ENCODE results near the gene ATP6V1C2. TPM values are rescaled to one million over a fixed set of nuclear protein-coding genes. Genes with fewer than 3 reads are reported as not detected.

ATP6V1C2 gene
- total and polyA plus RNA-seq, 2 experiments from 2014 or later: 0.57 to 2.0 TPM

GRCh38 chr2:10712185-10712809 is 9.1 kb upstream of the ATP6V1C2 start:
- H3K4me3 ChIP-seq: no peak overlapping the region
- no peak overlapping the region for H3K4me2 ChIP-seq
- TF ChIP-seq EZH2phosphoT487 (IDR thresholded peaks at IDR 0.05; ENCODE audit: low read depth, severe bottlenecking, unreplicated experiment): no peak
- no peak for TF ChIP-seq EZH2 (IDR thresholded peaks at IDR 0.05; ENCODE audit: borderline replicate concordance)
- TF ChIP-seq CTCF (IDR thresholded peaks at IDR 0.05; ENCODE audit: poor library complexity): no peak
- no peaks in the 10 kb centered on the region for H3K4me1 ChIP-seq (ENCODE audit: insufficient read depth)
- no peak overlapping the region for H3K27ac ChIP-seq
- H3K9me2 ChIP-seq (replicated peaks; ENCODE audit: insufficient read depth): no peaks in the 10 kb centered on the region
- H3K79me2 ChIP-seq: no peaks in the 10 kb centered on the region
- 64% methylated on average over 10 of the region's 10 CpGs for WGBS (ENCODE audit: low lambda C conversion rate, missing lambda C conversion rate)
- no peaks in the 10 kb centered on the region for H3K9me3 ChIP-seq (ENCODE audit: low read depth)
- no peaks in the 10 kb centered on the region for H3K36me3 ChIP-seq (replicated peaks; ENCODE audit: insufficient read depth, low read depth)
- H4K20me1 ChIP-seq (ENCODE audit: insufficient read depth, poor library complexity, severe bottlenecking): no peaks in the 10 kb centered on the region
- no peak overlapping the region for H2AFZ ChIP-seq
- H3K27me3 ChIP-seq: peaks cover 27% of the 10 kb centered on the region
- no peak for DNase-seq (ENCODE audit: low spot score)

GRCh38 chr2:10716581-10716980 is 4.8 kb upstream of the ATP6V1C2 start:
- H3K4me1 ChIP-seq (ENCODE audit: insufficient read depth): peaks cover 4% of the 10 kb centered on the region
- no peak for DNase-seq (ENCODE audit: low spot score)

GRCh38 chr2:10717628-10718027 is 3.8 kb upstream of the ATP6V1C2 start:
- H2AFZ ChIP-seq: no peak overlapping the region
- 43% methylated on average over 4 of the region's 4 CpGs for WGBS (ENCODE audit: low lambda C conversion rate, missing lambda C conversion rate)
- no peaks in the 10 kb centered on the region for H4K20me1 ChIP-seq (ENCODE audit: insufficient read depth, poor library complexity, severe bottlenecking)
- no peaks in the 10 kb centered on the region for H3K79me2 ChIP-seq
- no peak overlapping the region for H3K4me3 ChIP-seq
- no peak for TF ChIP-seq CTCF (IDR thresholded peaks at IDR 0.05; ENCODE audit: poor library complexity)
- no peak for TF ChIP-seq EZH2phosphoT487 (IDR thresholded peaks at IDR 0.05; ENCODE audit: low read depth, severe bottlenecking, unreplicated experiment)
- no peak for TF ChIP-seq EZH2 (IDR thresholded peaks at IDR 0.05; ENCODE audit: borderline replicate concordance)
- peaks cover 9% of the 10 kb centered on the region for H3K4me1 ChIP-seq (ENCODE audit: insufficient read depth)
- no peak overlapping the region for H3K27ac ChIP-seq
- H3K9me2 ChIP-seq (replicated peaks; ENCODE audit: insufficient read depth): no peaks in the 10 kb centered on the region
- H3K4me2 ChIP-seq: no peak overlapping the region
- H3K36me3 ChIP-seq (replicated peaks; ENCODE audit: insufficient read depth, low read depth): no peaks in the 10 kb centered on the region
- peaks cover 64% of the 10 kb centered on the region for H3K27me3 ChIP-seq
- H3K9me3 ChIP-seq (ENCODE audit: low read depth): no peaks in the 10 kb centered on the region
- no peak for DNase-seq (ENCODE audit: low spot score)

More at GRCh38 chr2:10716581-10716980, 4.8 kb upstream of the ATP6V1C2 start:
- Histone ChIP-seq H3K9me2 (replicated peaks; ENCODE audit: insufficient read depth) (no peaks in the 10 kb centered on the region), H3K27ac (no peak overlapping the region), H3K9me3 (ENCODE audit: low read depth) (no peaks in the 10 kb centered on the region), H3K79me2 (no peaks in the 10 kb centered on the region), H4K20me1 (ENCODE audit: insufficient read depth, poor library complexity, severe bottlenecking) (no peaks in the 10 kb centered on the region), H3K4me2 (no peak overlapping the region), H3K36me3 (replicated peaks; ENCODE audit: insufficient read depth, low read depth) (no peaks in the 10 kb centered on the region), H3K27me3 (peaks cover 53% of the 10 kb centered on the region), H3K4me3 (no peak overlapping the region), H2AFZ (no peak overlapping the region)
- WGBS (ENCODE audit: low lambda C conversion rate, missing lambda C conversion rate): 63% methylated on average over 2 of the region's 2 CpGs
- no peak for TF ChIP-seq EZH2 (IDR thresholded peaks at IDR 0.05; ENCODE audit: borderline replicate concordance)
- no peak for TF ChIP-seq CTCF (IDR thresholded peaks at IDR 0.05; ENCODE audit: poor library complexity)
- TF ChIP-seq EZH2phosphoT487 (IDR thresholded peaks at IDR 0.05; ENCODE audit: low read depth, severe bottlenecking, unreplicated experiment): no peak

Data from hepatocyte (in vitro differentiated cells).